NCI-H748 (cell line): ENCODE data around the gene GPHA2.

Source experiments
- DNase-seq: peaks from one replicate; lab custom pipeline; 2025; ENCODE audit not compliant: unreplicated experiment; lab: John Stamatoyannopoulos, UW

Gene GPHA2

DNA sequence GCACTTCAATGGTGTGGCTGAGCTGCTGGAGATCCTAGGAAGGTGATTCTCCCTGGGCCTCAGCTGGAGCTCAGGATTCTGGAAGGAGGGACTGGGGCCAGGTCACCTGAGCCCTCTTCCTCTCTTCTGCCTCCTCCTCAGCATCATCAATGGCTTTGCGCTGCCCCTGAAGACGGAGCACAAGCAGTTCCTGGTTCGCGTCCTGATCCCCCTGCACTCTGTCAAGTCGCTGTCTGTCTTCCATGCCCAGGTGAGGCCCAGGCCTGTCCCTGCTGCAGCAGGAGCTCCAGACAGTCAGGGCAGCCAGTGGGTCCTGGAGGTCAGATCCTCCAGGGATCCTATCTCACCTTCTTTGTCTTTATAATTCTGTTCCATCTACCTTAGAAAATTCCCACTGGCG lies 5.4 kb downstream of the GPHA2 start:
- no peak for DNase-seq

DNA sequence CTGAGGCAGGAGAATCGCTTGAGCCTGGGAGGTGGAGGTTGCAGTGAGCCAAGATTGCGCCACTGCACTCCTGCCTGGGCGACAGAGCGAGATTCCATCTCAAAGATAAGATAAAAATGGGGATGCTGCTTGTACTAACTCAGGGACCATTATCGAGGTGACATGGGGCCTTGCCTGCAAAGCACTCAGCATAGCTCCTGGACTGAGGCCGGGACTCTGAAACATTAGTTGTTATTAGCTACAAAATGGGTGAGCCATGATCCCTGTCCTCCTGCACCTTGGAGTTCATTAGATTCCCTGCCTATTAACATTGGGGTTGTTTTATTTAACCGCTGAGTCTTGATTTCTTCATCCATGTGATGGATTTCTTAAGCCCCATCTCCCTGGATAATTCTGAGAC lies 6.1 kb downstream of the GPHA2 start:
- no peak for DNase-seq

DNA sequence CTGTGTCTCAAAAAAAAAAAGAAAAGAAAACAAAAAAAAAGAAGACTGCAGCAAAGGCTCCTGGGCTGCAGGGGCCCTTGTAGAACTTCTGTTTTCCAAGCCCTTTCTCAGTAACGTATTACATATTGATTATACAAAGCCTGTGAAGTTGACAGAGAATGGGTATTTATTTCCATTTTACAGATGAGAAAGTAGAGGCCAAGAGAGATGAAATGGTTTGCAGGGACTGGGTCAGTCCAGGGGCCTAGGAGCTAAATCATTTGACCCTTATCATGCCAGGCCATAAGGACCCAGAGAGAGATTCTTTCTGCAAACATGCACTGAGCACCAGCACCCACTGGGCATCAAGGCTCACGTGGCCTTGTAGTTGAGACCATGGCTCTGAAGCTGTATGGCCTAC lies 6.7 kb downstream of the GPHA2 start:
- no peak for DNase-seq

DNA sequence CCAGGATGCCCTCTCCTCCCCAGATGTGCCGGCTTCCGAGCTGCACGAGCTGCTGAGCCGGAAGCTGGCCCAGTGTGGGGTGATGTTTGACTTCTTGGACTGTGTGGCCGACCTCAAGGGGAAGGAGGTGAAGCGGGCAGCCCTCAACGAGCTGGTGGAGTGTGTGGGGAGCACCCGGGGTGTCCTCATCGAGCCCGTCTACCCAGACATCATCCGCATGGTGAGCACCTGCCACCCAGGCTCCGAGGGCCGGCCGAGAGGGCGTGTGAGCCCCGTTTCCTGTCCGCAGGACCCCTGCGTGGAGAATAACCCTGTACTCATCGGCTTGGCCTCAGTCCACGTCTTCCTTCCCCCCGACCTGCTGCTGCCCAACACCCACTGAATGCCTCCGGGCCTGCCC lies 9.0 kb downstream of the GPHA2 start:
- no peak for DNase-seq

DNA sequence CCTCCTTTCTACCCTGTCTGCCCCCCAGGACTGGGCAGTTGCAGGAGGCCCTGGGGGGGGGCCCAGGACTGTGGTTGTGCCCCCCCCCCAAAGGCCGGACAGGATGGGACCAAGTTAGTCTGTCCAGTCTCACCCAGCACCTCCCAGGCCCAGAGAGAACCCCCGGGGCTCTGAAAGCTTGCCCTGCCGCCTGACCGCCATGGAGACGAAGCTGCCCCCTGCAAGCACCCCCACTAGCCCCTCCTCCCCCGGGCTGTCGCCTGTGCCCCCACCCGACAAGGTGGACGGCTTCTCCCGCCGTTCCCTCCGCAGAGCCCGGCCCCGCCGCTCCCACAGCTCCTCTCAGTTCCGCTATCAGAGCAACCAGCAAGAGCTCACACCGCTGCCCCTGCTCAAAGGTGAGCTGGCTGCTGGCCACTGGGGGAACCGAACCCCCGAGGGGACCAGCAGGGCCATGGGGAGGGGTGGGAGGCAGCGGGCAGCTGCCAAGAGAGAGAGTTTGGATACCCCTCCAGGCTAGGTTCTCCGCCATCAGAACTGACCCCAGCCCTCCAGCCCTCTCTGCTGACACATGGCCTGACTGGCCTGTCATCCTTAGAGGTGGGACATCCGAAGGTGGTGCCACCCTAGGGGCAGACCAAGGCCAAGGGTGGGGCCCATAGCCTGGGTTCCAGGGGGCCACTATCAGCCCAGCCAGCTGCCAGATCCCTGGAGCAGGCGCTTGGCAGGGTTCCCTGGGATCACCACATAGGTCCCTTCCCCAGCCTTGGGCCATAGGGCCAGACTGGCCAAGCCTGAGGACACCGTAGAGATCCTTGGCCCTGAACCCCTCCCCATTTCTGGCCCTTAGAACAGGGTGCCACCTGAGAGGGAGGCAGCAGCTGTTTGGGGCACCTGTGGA lies 9.9 kb downstream of the GPHA2 start:
- DNase-seq, result no peak

DNA sequence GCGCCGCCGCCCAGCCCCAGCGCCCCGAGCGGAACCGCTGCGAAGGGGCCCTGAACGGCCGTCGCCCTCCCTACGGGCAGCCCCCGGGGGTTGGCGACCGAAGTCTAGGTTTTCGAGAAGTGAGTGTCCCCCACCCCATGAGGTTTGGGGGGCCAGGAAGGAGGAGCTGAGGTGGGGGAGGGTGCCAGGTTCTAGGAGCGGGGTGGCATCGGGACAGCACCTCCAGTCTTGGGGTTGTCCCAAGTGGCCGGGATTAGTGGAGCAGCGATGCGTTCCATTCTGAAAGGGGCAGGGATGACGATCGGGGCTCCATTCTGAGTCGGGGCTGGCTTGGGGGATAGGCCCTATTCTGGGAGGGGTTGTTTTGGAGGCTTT lies 10.8 kb downstream of the GPHA2 start:
- DNase-seq, result peak; percentile 15

DNA sequence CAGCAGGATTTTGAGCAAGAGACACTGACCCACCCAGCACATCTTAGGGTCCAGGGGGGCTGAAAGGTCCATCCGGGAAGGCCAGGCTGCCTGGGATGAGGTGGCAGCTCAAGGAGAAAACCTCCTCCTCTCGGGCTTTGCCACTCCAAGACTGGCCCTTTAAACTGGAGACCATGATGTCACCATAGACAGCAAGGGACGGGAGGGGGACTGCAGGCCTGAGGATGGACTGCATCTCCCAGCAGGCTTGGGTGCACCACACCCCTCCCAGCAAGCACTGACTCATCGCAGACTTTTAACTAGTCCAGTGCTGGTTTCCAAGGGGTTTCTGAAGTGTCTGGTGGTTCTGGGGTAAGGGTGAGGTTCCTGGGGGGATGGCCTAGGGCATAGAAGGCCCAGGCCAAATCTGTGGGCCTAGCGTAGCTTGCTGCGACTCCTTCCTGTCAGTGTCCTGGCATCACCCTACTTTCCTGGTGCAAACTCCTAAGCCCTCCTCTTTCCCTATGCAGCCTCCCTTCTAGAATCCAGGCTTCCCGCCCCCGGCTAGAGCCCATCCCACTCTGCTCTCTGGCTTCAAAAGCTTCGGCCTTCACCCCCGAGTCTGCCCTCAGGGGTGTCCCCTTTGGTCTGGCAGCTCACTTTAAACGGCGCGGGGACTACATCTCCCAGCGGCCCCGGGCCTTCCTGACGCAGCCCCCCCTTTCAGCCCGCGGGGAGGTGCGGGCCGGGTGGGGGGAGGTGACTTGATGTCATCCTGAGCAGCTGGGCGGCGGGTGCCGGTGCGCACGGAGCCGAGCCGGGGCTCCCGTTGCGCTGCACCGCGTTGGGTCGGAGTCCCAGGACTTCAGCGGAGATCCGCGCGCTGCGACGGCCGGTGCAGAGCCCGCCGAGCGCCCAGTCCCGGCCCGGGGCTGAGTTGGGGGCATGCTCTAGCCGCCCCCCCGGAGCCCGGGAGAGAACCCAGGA lies 11.5 kb downstream of the GPHA2 start, which contains the start of gene PPP2R5B:
Gene PPP2R5B (plus strand): TSS at position 746 of the 966 bp plus-strand sequence. CDS start 1,046 bp downstream, outside the sequence.
- peak; percentile 85 for DNase-seq

DNA sequence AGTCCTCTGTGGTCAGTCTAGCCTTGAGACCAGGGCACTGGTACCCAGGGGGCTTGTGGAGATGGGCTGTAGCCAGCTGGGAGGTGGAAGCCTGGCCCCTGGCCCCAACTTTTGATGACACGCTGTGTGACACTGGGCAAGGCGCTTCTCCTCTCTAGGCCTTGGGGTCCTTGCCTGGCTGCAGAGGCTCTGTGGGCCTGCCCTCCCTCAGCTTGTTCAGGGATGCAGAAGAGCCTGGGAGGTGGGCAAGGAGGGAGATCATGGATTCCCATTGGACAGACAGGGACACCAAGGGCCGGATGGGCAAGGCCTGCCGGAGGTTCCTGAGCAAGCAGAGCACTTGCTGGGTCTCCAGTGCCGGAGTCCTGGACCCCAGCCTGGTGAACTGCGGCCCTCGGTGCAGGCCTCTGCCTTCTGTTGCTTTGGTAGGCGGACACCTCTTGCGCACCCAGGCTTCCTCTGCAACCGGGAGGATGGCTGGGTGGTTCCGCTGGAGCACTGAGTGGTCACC lies 12.5 kb downstream of the GPHA2 start:
- DNase-seq, result no peak

DNA sequence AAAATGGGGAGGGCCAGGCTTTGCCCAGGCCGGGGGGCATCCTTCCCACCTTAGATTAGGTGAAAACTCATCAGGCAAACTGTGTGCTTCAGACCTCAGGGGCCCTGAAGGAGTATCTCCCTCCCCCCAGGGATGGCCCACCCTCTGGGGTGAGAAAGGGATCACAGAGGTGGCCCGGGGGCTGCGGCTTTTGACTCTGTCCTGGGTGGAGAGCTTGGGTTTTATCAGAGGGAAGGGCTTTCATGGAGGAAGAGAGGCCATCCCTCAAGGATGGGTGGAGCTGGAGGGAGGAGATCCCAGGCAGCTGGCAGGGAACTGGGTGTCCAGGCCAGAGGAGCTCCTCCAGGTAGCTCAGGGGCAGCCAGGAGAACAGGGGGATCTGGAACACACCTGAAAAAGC lies 14.3 kb downstream of the GPHA2 start:
- DNase-seq, result no peak

DNA sequence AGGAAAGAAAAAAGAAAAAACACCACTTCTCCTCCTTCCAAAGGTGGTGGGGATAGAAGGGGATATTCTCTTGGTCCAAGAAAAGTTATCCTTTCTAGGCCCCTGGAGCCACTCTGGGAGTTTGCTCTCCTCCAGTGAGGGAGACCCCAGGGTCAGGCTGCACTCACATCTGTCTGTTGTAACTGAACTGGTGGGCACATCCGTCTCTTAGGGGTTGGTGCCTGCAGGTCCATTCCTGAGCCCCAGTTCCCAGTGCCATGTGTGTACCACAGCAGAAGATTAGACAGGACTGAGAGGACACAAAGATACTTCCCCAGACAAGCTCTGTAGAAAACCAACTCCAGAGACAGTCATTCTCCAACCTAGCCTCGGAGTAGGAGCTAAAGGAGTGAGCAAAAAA lies 15.6 kb downstream of the GPHA2 start:
- no peak for DNase-seq

DNA sequence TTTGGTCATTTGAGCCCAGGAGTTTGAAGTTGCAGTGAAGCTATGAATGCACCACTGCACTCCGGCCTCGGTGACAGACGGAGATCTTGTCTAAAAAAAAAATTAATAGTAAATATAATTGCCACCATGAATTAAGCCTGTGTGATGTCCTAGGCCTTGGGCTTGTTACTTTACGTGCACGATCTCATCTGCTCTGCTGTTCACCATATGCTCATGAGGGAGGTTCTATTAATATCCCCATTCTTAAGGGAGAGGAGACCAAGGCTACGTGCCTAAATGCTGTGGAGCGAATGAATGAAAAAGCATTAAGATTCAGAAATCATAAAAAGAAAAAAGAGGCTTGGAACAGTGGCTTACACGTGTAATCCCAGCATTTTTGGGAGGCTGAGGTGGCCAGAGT lies 16.1 kb downstream of the GPHA2 start:
- no peak for DNase-seq

DNA sequence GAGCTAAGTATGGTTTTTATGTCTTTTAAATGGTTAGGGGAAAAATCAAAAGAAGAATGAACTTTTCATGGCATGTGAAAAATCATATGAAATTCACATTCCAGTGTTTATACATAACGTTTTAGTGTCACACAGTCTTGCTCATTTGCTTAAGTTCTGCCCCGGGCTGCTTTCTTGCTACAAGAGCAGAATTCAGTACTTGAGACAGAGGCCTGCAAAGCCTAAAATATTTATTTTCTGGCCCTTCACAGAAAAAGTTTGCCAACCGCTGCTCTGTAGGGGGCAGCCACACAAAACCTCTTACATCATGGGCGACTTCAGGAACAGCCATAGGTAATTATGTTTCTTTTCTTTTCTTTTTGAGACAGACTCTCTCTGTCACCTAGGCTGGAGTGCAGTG lies 17.7 kb downstream of the GPHA2 start:
- DNase-seq, result no peak

DNA sequence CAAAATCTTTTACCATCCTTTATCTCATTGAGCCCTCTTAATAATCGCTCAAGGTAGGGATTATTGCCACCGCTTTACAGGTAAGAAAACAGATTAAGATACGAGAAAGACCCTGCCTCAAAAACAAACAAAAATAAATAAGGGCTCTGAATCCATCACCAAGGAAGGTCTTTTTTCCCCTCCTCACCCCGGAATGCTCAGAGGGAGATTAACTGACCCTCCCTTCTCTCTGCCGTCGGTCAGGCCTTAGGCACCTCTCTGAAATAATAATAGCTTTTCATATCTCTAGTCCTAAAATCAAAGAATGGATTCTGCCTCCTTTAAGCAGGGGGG lies 18.1 kb downstream of the GPHA2 start:
- no peak for DNase-seq

DNA sequence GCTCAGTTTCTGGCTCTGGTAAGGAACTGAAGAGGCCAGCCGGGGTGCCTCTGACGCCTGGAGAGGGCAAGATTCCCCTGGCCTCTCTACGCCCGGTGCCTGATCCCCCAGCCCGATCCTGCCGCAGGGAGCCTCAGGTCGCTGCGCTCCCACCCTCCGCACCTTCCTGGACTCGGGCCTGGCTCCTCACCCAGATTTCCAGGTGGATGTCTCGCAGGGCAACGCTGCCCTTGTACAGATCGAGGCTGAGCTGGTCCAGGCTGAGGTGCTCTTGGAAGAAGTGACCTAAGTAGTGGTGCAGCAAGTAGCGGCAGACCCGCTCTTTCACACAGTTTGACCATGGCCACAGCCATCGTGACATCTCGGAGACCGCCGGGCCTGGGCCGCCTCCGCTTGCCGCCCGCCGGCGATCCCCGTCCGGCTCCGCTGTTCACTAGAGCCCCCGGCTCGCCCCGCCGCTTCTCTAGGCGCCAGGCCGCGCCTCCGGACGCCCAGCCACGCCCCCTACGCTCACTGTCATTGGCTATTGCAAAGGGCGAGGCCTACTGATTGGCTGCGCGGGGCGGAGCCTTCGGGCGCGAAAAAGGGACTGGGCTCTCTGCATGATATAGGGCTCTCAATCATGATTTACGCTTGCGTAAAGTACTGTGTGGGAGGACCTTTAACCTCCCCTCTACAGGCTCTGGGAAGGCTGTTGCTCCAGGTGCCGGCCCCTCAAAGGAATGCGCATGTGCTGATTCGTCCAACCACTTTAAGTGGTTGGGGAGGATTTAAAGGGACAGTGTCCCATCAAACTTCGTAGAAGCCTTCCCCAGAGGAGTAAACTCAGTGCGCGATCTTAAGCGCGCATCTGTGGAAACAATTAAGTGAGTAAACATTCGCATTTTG lies 18.7 kb downstream of the GPHA2 start, which contains the start of gene ATG2A:
Gene ATG2A (minus strand): TSS at position 435 of the 888 bp plus-strand sequence. CDS start 74 bp downstream, at position 361.
- DNase-seq, result peak; percentile 100

DNA sequence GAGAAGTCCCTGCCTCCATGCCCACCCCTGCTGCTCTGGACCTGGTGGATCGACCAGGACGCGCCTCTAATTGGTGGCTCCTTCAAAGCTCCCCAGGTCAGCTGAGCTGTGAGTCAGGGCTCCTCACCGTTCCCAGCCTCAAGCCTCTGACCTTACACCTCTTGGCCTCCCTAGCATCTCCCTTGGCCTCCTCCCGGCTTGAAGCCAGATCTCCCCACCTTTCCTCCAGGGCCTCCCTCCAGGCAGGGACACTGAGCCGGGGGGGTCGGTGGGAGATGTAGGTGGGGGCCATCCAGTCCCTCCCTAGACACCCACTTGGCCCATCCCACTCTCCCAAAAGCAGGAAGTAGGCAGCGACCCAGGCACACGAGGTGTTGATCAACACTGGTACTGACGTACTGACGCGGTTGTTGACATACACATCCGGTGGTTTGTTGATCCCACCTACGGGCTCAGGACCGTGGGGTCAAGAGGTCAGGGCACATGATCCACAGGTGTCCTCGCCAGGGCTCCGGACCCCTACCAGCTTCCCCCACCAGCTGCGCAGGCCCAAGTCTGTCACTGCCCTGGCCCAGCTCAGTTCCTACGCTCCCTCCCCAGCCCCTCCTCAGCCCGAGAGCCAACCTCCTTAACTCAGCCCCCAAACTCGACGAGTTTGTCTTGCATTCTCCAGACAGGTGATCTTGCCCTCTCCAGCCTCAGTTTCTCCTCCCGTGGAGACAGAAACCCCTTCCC lies 19.5 kb downstream of the GPHA2 start:
- peak; percentile 37 for DNase-seq

DNA sequence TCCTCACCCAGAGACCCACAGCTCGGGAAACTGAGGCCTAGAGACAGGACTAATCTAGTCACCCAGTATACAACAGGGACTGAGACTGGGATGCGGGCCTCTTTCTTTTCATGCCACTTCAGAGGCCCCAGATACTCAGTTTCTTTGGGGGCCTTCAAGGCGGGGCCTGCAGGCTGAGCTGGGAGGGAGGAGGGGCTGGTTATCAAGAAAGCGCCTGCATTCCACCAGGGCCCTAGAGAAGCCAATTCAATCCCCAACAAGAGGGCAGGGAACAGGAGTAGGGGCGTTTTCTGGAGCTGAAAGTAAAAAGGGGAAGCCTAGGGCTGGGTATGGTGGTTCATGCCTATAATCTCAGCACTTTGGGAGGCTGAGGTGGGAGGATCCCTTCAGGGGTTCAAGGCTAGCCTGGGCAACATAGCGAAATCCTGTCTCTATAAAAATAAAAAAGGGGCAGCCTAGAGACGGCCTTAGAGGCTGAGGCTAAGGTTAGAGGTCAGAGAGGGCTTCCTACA lies 20.3 kb downstream of the GPHA2 start:
- DNase-seq, result no peak

DNA sequence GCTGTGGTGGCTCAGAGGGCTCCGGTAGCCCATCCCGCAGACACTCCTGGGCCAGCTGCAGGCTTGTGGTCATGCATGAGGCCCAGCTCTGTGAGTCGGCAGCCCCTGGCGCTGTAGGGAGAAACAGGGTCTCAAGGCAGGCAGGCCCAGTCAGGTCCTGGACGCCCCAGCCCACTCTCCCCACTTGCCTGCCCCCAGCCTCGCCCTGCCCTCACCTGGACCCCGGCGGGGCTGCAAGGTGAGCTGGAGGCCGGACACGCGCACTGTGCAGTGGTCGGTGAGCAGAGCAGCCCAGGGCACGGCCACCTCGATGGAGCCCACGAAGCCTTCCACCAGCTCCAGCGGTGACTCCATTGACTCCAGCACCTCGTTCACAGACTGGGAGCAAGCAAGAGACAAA lies 21.6 kb downstream of the GPHA2 start:
- DNase-seq, result no peak

DNA sequence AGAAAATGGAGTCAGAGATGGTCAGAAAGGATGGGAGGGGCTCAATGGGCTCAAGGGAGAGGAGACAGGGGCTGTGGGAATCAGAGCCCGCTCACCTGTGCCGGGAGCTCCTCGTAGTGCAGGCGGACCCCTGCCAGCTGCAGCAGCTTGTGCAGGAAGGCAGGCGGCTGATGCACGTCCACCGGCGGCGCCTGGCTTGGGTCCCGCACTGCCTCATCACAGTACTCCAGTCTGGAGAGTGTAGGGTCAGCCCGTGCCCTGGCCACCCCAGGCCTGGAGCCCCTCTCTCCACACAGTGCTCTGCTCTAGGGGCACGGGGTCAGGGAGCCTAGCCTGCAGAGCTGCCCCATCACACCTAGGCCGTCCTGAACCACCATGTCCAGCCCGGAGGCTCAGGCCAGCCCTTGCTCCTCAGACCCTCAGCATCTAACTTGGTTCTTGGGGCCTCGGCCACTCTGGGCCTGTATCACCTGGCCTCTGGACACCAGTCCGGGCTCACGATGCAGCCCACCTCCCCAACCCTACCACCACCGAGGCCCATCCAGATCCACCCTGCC lies 22.4 kb downstream of the GPHA2 start:
- no peak for DNase-seq

DNA sequence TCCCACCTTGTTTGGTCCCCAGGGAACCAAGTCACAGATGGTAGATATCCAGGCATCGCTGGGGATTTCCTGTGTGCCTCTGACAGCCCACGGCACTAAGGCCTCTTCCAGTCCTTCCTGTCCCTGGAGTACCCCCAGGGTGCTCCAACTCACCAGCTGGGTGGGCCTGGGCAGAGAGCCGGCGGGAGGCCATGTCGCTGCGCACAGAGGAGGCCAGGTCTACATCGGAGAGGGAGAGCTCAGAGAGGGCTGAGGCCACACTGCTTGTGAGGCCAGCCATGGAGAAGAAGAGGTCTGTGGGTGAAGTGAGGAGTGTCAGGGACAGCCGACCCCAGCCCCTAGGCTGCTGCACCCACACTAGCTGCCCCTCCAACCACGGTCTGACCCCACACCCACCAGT lies 24.0 kb downstream of the GPHA2 start:
- DNase-seq, result no peak
